Measurements from ENCODE around the gene IQCH.

GRCh38 chr15:67319961-67320360 is 65.4 kb downstream of the IQCH start:
- TF ChIP-seq CTCF (IDR thresholded peaks at IDR 0.05; ENCODE audit: low read length) (no peak), EZH2 (optimal IDR thresholded peaks at IDR 0.05; ENCODE audit: low read depth, low read length) (no peak), EZH2phosphoT487 (IDR thresholded peaks at IDR 0.05; ENCODE audit: low read length) (no peak)
